K562 (cell line): ENCODE measurements around the gene CLCN1. TPM values are rescaled to one million over a fixed set of nuclear protein-coding genes. Genes with fewer than 3 reads are reported as not detected.

ENCODE experiments used
- ARID1B ChIP-seq: fragments of 450-650 bp; IDR thresholded peaks from 2 replicates; pipeline ENCODE4 v1.6.1; 2016; ENCODE audit warnings: antibody characterized with exemption, mild to moderate bottlenecking, inconsistent platforms
- KDM4B ChIP-seq, 2 experiments: fragments of 450-650 bp in 1 of 2; sonication (generic) in 1 of 2; IDR thresholded peaks; 2 replicates each; pipeline ENCODE4 v1.6.1; 2016 to 2017; ENCODE audit warnings: borderline replicate concordance in 2 of 2, antibody characterized with exemption in 1 of 2, low read depth in 1 of 2, mild to moderate bottlenecking in 1 of 2
- PHB ChIP-seq: fragments of 250-450 bp; sonication (Bioruptor Pico); IDR thresholded peaks from 2 replicates; pipeline ENCODE4 v1.5.0; 2021
- RAD51 ChIP-seq: fragments of 450-650 bp; IDR thresholded peaks from 2 replicates; pipeline ENCODE4 v1.7.1; 2016; ENCODE audit warnings: low read depth, mild to moderate bottlenecking, borderline replicate concordance
- polyA plus RNA-seq, 8 experiments: library from polyadenylated mRNA; depleted of rRNA in 4 of 8; stranded (reverse) in 5 of 8; unstranded in 3 of 8; fragments of >200 nt; fragmentation: Nextera tagmentation in 2 of 8; fragmentation: Illumina TruSeq in 1 of 8; extraction: Ambion mirVana in 2 of 8; extraction: Trizol in 1 of 8; gene quantifications; 2 replicates each; pipeline versions ENCODE4 v1.2.1 to v1.2.3, GENCODE V29; 2011 to 2014; ENCODE audit warnings: inconsistent platforms in 1 of 8, missing spikeins in 1 of 8
- total RNA-seq, 7 experiments: library from RNA; depleted of rRNA in 6 of 7; stranded (reverse); fragments of >200 nt in 6 of 7; fragmentation: Illumina TruSeq in 2 of 7; extraction: Trizol in 2 of 7; gene quantifications; 2 replicates each; pipeline versions ENCODE4 v1.2.1 to v1.2.3, GENCODE V29; 2011 to 2021; ENCODE audit warnings: low replicate concordance in 1 of 7
- TF ChIP-seq, protein P1 (sequence below): fragments of 200-600 bp; sonication (generic); IDR thresholded peaks from one replicate; pipeline ENCODE4 v1.6.1; 2012; ENCODE audit warnings: mild to moderate bottlenecking, low read depth, low read length, inconsistent platforms
- TF ChIP-seq, protein P2 (sequence below): sonication (generic); formaldehyde crosslinking; IDR thresholded peaks from 2 replicates; pipeline ENCODE4 v1.9.0; 2022; ENCODE audit warnings: mild to moderate bottlenecking, missing genetic modification reagents

The CLCN1 gene
- total and polyA plus RNA-seq, 9 of the 15 experiments (the other 6 are each of a cell fraction or from before 2014, with no cell fraction given), result 0.01 to 0.11 (median 0.04) TPM; not detected in 4

DNA sequence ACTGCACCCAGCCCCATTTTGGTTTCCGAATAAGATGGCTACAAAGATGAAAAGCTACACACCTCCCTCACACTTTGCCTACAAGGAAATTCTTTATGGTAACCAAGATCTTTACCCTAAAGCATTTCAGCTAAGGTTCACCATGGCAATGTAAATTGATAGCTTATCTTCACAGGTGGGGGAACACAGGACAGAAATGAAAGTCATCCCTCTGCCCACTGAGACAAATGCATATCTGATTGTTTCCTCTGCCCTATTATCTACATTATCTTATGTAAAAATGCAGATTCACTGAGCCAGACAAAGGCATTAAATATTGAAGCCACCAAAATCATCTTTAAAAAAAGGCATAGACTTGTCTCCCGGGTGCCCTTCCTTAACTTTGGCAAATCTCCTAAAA, 34.4 kb upstream of the CLCN1 start (continued):
- TF ChIP-seq KDM4B (IDR thresholded peaks at IDR 0.05; ENCODE audit: borderline replicate concordance in 2 of 2, low read depth in 1 of 2) (no peak), RAD51 (no peak), PHB (CRISPR knock-in tag) (no peak), ARID1B (peak; percentile 56)
- TF ChIP-seq, protein P1, sequence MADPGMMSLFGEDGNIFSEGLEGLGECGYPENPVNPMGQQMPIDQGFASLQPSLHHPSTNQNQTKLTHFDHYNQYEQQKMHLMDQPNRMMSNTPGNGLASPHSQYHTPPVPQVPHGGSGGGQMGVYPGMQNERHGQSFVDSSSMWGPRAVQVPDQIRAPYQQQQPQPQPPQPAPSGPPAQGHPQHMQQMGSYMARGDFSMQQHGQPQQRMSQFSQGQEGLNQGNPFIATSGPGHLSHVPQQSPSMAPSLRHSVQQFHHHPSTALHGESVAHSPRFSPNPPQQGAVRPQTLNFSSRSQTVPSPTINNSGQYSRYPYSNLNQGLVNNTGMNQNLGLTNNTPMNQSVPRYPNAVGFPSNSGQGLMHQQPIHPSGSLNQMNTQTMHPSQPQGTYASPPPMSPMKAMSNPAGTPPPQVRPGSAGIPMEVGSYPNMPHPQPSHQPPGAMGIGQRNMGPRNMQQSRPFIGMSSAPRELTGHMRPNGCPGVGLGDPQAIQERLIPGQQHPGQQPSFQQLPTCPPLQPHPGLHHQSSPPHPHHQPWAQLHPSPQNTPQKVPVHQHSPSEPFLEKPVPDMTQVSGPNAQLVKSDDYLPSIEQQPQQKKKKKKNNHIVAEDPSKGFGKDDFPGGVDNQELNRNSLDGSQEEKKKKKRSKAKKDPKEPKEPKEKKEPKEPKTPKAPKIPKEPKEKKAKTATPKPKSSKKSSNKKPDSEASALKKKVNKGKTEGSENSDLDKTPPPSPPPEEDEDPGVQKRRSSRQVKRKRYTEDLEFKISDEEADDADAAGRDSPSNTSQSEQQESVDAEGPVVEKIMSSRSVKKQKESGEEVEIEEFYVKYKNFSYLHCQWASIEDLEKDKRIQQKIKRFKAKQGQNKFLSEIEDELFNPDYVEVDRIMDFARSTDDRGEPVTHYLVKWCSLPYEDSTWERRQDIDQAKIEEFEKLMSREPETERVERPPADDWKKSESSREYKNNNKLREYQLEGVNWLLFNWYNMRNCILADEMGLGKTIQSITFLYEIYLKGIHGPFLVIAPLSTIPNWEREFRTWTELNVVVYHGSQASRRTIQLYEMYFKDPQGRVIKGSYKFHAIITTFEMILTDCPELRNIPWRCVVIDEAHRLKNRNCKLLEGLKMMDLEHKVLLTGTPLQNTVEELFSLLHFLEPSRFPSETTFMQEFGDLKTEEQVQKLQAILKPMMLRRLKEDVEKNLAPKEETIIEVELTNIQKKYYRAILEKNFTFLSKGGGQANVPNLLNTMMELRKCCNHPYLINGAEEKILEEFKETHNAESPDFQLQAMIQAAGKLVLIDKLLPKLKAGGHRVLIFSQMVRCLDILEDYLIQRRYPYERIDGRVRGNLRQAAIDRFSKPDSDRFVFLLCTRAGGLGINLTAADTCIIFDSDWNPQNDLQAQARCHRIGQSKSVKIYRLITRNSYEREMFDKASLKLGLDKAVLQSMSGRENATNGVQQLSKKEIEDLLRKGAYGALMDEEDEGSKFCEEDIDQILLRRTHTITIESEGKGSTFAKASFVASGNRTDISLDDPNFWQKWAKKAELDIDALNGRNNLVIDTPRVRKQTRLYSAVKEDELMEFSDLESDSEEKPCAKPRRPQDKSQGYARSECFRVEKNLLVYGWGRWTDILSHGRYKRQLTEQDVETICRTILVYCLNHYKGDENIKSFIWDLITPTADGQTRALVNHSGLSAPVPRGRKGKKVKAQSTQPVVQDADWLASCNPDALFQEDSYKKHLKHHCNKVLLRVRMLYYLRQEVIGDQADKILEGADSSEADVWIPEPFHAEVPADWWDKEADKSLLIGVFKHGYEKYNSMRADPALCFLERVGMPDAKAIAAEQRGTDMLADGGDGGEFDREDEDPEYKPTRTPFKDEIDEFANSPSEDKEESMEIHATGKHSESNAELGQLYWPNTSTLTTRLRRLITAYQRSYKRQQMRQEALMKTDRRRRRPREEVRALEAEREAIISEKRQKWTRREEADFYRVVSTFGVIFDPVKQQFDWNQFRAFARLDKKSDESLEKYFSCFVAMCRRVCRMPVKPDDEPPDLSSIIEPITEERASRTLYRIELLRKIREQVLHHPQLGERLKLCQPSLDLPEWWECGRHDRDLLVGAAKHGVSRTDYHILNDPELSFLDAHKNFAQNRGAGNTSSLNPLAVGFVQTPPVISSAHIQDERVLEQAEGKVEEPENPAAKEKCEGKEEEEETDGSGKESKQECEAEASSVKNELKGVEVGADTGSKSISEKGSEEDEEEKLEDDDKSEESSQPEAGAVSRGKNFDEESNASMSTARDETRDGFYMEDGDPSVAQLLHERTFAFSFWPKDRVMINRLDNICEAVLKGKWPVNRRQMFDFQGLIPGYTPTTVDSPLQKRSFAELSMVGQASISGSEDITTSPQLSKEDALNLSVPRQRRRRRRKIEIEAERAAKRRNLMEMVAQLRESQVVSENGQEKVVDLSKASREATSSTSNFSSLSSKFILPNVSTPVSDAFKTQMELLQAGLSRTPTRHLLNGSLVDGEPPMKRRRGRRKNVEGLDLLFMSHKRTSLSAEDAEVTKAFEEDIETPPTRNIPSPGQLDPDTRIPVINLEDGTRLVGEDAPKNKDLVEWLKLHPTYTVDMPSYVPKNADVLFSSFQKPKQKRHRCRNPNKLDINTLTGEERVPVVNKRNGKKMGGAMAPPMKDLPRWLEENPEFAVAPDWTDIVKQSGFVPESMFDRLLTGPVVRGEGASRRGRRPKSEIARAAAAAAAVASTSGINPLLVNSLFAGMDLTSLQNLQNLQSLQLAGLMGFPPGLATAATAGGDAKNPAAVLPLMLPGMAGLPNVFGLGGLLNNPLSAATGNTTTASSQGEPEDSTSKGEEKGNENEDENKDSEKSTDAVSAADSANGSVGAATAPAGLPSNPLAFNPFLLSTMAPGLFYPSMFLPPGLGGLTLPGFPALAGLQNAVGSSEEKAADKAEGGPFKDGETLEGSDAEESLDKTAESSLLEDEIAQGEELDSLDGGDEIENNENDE, result no peak
- TF ChIP-seq, protein P2, sequence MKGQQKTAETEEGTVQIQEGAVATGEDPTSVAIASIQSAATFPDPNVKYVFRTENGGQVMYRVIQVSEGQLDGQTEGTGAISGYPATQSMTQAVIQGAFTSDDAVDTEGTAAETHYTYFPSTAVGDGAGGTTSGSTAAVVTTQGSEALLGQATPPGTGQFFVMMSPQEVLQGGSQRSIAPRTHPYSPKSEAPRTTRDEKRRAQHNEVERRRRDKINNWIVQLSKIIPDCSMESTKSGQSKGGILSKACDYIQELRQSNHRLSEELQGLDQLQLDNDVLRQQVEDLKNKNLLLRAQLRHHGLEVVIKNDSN (CRISPR knock-in tag), result no peak
